Measurements from ENCODE around the gene SMCO4.
A peak's percentile ranks its signal among the peaks of the same experiment; 100 is the strongest.
"Not testable (repeated sequence)": the region's sequence is repeated elsewhere in the genome, so short reads cannot be mapped to it uniquely, and the experiment has no call there.

SMCO4 gene

DNA sequence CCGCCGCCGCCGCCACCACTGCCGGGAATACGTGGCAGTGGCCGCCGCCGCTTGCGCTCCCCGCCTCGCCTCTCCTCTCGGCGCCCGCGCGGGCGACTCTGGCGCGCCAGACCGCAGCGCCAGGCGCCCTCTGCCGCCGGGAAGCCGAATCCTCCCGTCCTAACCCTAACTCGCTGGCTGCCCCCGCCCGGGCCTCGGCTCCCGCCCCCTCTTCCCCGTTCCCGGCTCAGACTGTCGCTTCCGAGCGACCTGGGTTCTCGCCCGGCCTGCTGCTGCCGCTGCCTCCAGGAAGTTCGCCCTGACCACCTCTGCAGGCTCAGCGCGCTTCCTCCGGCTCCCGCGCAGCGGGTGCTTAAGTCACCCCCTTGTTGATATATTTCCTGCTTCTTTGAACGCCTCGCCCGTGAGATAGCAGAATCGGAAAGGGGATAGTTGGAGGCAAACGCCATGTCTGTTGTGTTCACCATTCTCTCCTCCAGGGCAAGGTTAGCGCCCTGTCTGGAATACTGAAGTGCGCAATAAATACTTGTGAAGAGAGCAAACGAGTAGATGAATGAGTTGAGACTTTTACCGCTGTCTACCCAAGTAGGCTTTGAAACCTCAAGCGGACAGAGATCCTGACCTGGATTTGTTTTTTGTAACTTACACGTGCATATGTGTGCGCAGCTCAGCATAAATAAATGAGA is at the start of gene SMCO4:
TSS of gene SMCO4 (minus strand) at position 100 of the 686 bp plus-strand sequence. CDS start 64,202 bp downstream, outside the sequence.
- DNase-seq: peak; percentile 88

- DNase-seq: no peak
These were observed 48.2 kb upstream of the SMCO4 start for GRCh38 chr11:93591247-93591898.

DNA sequence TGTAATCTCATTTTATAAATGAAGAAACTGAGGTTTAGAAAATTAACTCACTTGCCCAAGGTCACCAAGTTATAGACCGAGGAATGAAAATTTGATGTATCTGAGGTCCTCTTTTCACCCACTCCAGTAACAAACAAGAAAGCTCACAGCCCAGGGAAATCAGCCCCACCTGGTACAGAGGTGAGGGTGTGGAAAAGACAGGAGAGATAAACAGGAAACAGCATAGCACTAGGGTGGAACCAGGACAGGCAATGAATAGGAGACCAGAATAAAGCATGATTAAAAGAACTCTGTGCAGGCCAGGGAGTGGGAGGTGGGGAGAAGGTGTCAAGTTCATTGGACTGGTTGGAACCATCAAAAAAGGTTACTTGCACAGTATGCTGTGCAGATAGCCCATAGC is 46.2 kb upstream of the SMCO4 start:
- no peak for DNase-seq

GRCh38 chr11:93587858-93588581 is 44.8 kb upstream of the SMCO4 start:
- no peak for DNase-seq

- not testable (repeated sequence) for DNase-seq
These were observed 44.2 kb upstream of the SMCO4 start for GRCh38 chr11:93587425-93587824.

- DNase-seq: no peak
These were observed 42.6 kb upstream of the SMCO4 start for GRCh38 chr11:93585758-93586157.

- DNase-seq: no peak
These were observed 40.3 kb upstream of the SMCO4 start for GRCh38 chr11:93583490-93583889.

DNA sequence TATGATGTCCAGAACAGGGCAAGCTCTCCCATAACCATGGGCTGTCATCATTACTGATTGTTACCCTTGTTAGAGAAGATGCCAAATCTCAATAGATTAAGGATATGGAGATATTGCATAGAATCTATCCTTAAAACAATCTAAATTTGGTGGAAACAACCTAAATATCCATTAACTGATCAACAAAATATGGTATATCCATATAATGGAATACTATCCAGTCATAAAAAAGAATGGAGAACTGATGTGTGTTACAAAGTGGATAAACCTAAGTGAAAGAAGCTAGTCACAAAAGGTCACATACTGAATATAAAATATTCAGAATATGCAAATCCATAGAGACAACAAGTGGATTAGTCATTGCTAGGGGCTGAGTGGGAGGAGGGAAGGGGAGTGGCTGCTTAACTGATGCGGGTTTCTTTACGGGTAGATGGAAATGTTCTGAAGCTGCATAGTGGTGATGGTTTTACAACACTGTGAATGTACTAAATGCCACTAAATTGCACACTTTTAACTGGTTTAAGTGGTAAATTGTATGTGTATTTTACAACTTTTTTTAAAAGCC is 36.1 kb upstream of the SMCO4 start:
- DNase-seq: no peak

GRCh38 chr11:93577286-93577685 is 34.1 kb upstream of the SMCO4 start:
- DNase-seq: no peak

GRCh38 chr11:93576870-93577269 is 33.7 kb upstream of the SMCO4 start:
- DNase-seq: not testable (repeated sequence)

DNA sequence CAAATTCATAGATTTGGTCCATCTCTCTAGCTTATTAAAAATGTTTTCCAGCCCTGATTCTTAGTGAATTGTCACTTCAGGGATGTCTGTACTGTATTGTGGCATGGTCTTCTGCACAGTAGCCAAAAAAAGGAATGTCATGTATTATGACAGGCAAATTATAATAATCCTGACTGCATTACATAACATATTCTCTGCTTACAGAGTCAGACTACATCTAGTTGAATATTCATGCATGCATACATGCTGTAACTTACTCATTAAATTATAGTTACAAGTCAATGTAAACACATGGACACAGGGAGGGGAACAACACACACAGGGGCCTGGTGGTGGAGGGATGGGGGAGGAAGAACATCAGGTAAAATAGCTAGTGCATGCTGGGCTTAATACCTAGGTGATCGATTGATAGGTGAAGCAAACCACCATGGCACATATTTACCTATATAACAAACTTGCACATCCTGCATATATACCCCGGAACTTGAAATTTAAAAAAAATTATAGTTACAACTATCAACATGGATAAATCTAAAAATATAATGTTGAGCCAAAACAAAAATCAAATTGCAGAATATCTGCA is 31.5 kb upstream of the SMCO4 start:
- no peak for DNase-seq

DNA sequence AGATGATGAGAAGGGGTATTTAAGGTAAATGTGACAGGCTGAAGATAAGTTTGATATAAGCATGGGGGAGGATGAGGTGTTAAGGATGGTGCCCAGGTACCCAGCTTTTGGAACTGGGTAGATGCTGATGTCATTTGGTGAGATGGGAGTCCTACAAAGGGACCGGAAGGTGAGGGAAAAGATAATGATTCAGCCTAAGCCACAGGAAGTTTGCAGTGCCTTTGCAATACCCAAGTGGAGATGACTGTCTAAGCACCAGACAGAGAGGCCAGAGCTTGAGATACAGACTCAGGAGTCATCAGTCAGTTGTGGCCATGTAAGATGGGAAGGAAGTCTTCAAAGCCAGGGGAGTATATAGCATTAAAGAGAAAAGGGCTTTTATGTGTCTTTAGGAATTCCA is 30.0 kb upstream of the SMCO4 start:
- DNase-seq: no peak

DNA sequence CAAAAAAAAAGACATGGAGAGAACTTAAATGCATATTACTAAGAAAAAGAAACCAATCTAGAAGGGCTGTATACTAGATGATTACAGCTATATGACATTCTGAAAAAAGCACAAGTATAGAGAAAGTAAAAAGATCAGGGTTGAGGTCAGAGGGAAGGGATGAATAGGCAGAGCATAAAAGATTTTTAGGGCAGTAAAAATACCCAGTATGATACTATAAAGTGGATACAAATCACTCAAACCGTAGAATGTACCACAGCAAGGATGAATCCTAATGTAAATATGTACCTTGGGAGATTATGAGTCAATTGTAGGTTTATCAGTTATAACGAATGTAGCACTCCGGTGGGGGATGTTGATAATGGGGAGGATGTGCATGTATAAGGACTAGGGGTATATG is 29.4 kb upstream of the SMCO4 start:
- DNase-seq: no peak

GRCh38 chr11:93572171-93572570 is 29.0 kb upstream of the SMCO4 start:
- no peak for DNase-seq

GRCh38 chr11:93571612-93572011 is 28.4 kb upstream of the SMCO4 start:
- DNase-seq: no peak

- no peak for DNase-seq
These were observed 27.7 kb upstream of the SMCO4 start for GRCh38 chr11:93570759-93571413.

GRCh38 chr11:93569496-93569895 is 26.3 kb upstream of the SMCO4 start:
- DNase-seq: no peak

DNA sequence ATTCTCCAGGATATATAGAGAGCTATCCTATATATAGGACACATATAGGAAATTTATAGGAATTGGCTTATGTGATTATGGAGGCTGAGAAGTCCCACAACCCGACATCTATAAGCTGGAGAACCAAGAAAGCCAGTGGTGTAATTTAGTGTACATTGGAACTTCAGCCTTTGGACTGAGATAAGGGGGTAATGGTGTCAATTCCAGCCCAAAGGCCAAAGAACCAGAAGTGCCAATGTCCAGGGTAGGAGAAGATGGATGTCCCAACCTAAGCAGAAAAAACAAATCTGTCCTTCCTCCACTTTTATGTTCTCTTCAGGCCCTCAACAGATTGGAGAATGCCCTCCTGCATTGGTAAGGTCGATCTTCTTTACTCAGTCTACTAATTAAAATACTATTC is 25.5 kb upstream of the SMCO4 start:
- DNase-seq: no peak

DNA sequence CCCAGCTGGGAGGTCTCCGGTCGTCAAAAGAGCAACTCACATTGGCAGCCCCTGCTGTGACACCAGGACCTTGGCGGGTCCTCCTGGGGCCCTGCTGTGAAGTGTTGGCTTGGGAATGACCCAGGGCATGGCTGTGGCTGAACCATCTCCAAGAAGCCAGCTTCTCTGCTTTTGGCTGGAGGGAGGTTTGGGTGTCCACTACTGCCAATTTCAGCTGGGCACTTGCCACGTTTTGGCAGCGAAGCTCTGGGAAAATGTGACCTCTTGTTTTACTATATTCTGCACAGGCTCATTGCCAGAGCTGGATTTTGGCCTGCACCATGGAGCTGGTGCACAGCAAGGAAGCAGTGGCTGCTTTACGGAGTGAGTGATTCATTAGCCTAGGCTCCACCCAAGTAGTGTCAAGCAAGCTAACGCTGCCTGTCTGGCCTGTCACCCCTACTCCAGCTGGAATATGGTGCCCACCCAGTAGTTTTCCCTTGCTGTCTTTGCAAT is 24.3 kb upstream of the SMCO4 start:
- no peak for DNase-seq

DNA sequence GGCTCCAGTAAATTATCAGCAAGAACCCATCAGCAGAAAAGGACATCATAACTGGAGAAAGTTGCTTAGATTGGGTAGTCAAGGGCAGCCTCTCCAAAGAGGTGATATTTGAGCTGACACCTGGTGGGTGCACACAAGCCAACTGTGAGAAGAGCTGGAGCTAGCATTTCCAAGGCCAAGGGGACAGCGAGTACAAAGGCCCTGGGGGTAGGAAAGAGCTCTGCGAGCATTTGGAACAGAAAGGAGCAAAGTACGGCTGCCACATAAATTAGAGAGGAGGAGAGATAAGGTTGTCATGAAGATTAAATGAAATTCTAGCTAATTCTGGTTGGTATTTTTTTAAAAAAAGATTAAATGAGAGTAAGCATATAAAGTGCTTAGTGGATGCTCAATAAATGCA is 21.7 kb upstream of the SMCO4 start:
- DNase-seq: no peak

DNA sequence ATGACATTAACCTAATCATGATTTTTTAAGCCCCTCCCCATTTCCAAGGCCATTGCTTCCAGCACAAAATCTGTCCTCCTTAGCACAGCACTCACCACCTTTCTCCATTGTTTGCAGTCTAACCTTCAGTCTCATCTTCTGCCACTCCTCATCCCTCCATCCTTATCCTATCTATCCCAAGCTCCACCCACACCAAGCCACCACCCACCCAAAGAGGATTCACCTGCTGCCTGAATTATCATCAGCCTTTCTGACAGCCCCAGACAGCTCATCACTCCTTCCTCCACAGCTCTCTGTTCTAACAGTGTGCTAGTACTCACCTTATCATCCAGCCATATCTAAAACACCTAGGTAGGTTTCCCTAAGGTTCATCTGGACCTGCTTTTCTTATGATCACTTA is 20.7 kb upstream of the SMCO4 start:
- no peak for DNase-seq

- no peak for DNase-seq
These were observed 17.2 kb upstream of the SMCO4 start for GRCh38 chr11:93560199-93560932.

Measured in NCI-H1092 (cell line).